Smooth muscle cell of trachea (primary cell): ENCODE measurements around the gene HSPE1. TPM values are rescaled to one million over a fixed set of nuclear protein-coding genes. Genes with fewer than 3 reads are reported as not detected.

Experiments
- total RNA-seq: library from RNA; depleted of rRNA; stranded (reverse); fragments of >200 nt; gene quantifications from 2 replicates; pipeline ENCODE4 v1.2.1, GENCODE V29; 2014

HSPE1 gene
- 47.1 and 139 TPM in 2 replicates for total RNA-seq

DNA sequence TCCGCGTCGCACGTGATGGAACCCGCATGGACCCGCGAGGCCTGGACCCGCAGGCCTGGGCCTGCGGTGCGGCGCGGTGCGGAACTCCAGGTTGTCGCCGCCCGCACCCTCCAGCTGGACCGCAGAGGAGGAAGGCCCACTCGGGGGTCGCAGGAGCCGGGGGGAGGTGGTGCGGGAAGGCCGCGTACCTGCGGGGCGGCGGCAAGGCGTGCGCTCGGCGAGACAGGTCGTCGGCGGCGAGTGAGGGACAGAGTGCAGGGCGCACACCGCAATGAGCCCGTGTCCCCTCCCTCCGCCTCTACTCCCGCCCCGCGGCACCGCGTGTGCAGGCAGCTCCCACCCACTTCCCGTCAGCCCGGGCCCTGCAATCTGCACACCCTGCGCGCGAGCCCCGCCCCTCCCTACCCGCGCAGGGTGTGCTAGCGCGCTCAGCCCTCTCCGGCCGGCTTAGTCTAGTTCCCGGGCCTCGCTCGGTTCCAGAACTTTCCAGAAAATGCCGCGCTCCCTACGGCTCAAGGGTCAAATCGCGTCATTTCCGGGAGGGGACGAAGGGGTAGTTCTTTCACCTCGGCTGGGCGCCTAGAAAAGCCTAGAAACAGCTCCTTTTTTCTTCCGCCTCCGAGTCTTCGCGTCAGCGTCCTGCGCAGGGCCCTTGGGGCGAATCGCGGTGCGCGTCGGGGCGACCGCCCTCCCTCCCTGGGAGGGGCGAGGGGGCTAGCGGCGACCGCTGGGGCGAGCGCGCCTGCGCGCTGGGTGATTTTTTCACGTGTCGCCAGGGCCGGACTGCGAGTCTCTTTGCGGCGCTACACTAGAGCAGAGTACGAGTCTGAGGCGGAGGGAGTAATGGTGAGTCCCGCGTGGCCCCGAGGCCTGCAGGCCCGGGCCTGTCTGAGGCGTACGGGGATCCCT is at the start of gene HSPE1, which contains the start of gene HSPD1:
HSPE1 (plus strand) TSS at position 786 of the 909 bp plus-strand sequence; CDS start at position 844, 58 bp downstream.
HSPD1 (minus strand) TSS at position 247 of the 909 bp plus-strand sequence. CDS start 992 bp downstream, outside the sequence.

GRCh38 chr2:197453123-197453913 is 46.9 kb upstream of the HSPE1 start, which contains the start of gene COQ10B:
TSS of gene COQ10B (plus strand) at chr2:197453552. CDS start at chr2:197453561, 9 bp downstream.

GRCh38 chr2:197515739-197516392 is 15.7 kb downstream of the HSPE1 start, which contains the start of gene MOB4:
TSS of gene MOB4 (plus strand) at chr2:197516066. CDS start at chr2:197516087, 21 bp downstream.

Other genes starting within 250 kb of the HSPE1 start
- 8.0 and 8.3 TPM in 2 replicates for gene ANKRD44, start 189.6 kb upstream of the HSPE1 start, total RNA-seq
- gene SF3B1, start 65.4 kb upstream of the HSPE1 start, total RNA-seq = 180 and 289 TPM in 2 replicates
- gene COQ10B, start 46.8 kb upstream of the HSPE1 start, total RNA-seq = 37.9 and 42.3 TPM in 2 replicates
- 208 and 230 TPM in 2 replicates for gene HSPD1, start 539 bp upstream of the HSPE1 start, total RNA-seq
- 24.8 and 31.1 TPM in 2 replicates for gene MOB4, start 15.7 kb downstream of the HSPE1 start, total RNA-seq
- gene RFTN2, start 175.2 kb downstream of the HSPE1 start, total RNA-seq = 3.6 and 4.0 TPM in 2 replicates
- 1.3 and 4.0 TPM in 2 replicates for gene MARS2, start 205.0 kb downstream of the HSPE1 start, total RNA-seq